ENCODE measurements around the gene UGP2. TPM values are rescaled to one million over a fixed set of nuclear protein-coding genes. Genes with fewer than 3 reads are reported as not detected.
"Not testable (repeated sequence)": the region's sequence is repeated elsewhere in the genome, so short reads cannot be mapped to it uniquely, and the experiment has no call there.

The UGP2 gene
- total RNA-seq, 1 donor from 2014 or later = 76.6 TPM

DNA sequence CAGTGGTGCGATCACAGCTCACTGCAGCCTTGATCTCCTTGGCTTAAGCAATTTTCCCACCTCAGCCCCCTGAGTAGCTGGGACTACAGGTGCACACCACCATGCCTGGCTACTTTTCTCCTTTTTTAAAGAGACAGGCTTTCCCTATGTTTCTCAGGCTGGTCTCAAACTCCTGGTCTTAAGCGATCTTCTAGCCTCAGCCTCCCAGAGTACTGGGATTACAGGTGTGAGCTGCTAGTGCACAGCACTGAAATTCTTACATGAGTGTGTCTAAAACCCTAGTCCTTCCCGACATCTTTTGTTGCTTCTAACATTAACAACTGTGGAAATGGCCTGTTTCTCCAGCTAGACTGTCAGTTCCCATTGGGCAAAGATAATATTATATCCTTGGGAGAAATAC is 2.9 kb downstream of the UGP2 start:
- no peak for DNase-seq (ENCODE audit: low spot score, unreplicated experiment)
- Mint-ChIP-seq H3K4me3 (ENCODE audit: low read depth) (peak overlapping the region; percentile 67), H3K9me3 (ENCODE audit: low read depth) (peaks cover 5% of the 10 kb centered on the region), H3K27me3 (no peaks in the 10 kb centered on the region), H3K27ac (peak overlapping the region; percentile 37), H3K36me3 (ENCODE audit: insufficient read depth) (no peaks in the 10 kb centered on the region), H3K4me1 (ENCODE audit: low read depth) (peaks cover 50% of the 10 kb centered on the region)
- TF ChIP-seq, protein P1, sequence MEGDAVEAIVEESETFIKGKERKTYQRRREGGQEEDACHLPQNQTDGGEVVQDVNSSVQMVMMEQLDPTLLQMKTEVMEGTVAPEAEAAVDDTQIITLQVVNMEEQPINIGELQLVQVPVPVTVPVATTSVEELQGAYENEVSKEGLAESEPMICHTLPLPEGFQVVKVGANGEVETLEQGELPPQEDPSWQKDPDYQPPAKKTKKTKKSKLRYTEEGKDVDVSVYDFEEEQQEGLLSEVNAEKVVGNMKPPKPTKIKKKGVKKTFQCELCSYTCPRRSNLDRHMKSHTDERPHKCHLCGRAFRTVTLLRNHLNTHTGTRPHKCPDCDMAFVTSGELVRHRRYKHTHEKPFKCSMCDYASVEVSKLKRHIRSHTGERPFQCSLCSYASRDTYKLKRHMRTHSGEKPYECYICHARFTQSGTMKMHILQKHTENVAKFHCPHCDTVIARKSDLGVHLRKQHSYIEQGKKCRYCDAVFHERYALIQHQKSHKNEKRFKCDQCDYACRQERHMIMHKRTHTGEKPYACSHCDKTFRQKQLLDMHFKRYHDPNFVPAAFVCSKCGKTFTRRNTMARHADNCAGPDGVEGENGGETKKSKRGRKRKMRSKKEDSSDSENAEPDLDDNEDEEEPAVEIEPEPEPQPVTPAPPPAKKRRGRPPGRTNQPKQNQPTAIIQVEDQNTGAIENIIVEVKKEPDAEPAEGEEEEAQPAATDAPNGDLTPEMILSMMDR (IDR thresholded peaks at IDR 0.05; ENCODE audit: unreplicated experiment) = no peak

DNA sequence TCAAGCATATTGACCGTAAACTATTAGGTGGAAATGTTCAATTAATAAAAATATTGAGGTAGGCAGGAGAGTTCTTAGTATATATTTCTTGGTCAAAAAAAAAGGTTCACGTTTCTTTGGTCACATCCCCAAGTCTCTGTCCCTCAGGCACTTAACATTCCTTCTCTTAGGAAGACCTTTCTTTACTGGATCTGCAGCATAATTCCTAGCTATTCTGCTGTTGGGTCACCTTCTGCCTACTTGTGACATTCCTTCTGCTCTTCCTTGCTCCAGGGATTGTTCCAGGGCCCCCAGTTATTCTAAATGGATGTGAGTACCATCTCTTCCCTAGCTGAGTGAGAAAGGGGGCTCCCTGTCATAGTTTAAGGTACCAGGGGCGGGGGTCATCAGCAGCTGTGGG is 4.2 kb downstream of the UGP2 start:
- H3K27me3 Mint-ChIP-seq = no peaks in the 10 kb centered on the region
- TF ChIP-seq, protein P1 (IDR thresholded peaks at IDR 0.05; ENCODE audit: unreplicated experiment) = no peak
- no peak for DNase-seq (ENCODE audit: low spot score, unreplicated experiment)
- peak overlapping the region; percentile 71 for H3K27ac Mint-ChIP-seq
- H3K9me3 Mint-ChIP-seq (ENCODE audit: low read depth) = peaks cover 5% of the 10 kb centered on the region
- H3K4me1 Mint-ChIP-seq (ENCODE audit: low read depth) = peaks cover 53% of the 10 kb centered on the region
- no peaks in the 10 kb centered on the region for H3K36me3 Mint-ChIP-seq (ENCODE audit: insufficient read depth)
- no peak overlapping the region for H3K4me3 Mint-ChIP-seq (ENCODE audit: low read depth)

DNA sequence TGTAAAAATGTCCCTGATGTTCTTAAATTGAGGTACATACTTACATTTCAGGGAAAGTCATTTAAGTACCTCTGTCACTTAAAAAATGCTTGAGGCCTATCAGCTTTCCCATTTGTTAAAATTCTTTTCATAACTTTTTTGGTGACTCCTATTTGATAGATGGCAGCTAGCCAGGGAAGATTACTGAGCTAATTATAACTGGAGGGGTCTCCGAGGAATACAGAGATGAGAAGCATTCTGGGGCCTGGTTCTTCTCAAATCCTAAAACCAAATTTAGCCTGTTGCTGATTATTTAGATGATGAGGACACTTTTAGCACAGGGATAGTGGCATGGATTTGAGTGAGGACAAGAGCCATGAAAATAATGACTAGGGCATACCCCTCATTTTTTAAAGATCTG is 4.8 kb downstream of the UGP2 start:
- Mint-ChIP-seq H3K27me3 (no peaks in the 10 kb centered on the region), H3K9me3 (ENCODE audit: low read depth) (peaks cover 5% of the 10 kb centered on the region), H3K36me3 (ENCODE audit: insufficient read depth) (no peaks in the 10 kb centered on the region), H3K4me1 (ENCODE audit: low read depth) (peaks cover 53% of the 10 kb centered on the region), H3K27ac (no peak overlapping the region), H3K4me3 (ENCODE audit: low read depth) (no peak overlapping the region)
- no peak for DNase-seq (ENCODE audit: low spot score, unreplicated experiment)
- TF ChIP-seq, protein P1 (IDR thresholded peaks at IDR 0.05; ENCODE audit: unreplicated experiment) = no peak

GRCh38 chr2:63847571-63847970 is 5.9 kb downstream of the UGP2 start:
- H3K9me3 Mint-ChIP-seq (ENCODE audit: low read depth); H3K27me3 Mint-ChIP-seq; H3K36me3 Mint-ChIP-seq (ENCODE audit: insufficient read depth); DNase-seq (ENCODE audit: low spot score, unreplicated experiment); H3K4me3 Mint-ChIP-seq (ENCODE audit: low read depth): not testable (repeated sequence)
- Mint-ChIP-seq H3K27ac (peak overlapping the region; percentile 53), H3K4me1 (ENCODE audit: low read depth) (peaks cover 53% of the 10 kb centered on the region)

DNA sequence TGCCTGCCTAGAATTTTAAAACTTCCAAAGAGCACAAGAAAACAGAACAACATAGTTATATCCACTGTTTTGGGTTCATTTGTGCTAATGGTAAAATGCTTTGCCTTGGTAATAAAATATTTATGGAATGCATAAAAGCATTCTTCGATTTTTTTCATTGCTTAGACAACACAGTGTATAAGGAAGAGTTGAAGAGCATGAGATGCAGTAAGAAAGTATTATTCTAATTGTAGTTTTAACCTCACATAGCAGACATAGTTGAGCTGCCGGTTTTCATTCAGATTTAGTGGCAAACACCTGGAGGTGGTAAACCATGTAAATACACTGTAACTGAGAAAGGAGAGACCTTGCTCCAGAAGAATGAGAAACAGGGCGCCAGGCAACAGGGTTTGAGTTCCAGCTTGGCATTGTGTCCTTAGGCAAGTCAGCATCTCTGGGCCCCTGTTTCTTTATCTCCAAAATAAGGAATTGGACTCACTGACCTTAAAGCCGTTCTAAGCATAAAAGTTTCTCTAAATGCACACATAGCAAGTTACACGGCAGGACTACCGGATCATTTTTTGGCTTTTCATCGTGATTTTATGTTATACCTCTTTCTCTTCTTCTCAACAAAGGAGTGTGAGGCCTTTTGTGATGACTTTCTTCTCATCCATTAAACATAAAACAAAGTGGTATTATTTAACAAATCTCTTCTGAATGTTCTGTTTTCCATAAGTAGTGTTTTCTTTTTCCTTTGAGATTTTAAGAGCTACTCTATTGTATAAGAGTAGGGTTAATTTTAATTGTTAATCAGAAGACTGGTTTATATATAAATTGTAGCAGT is 7.9 kb downstream of the UGP2 start:
- peaks cover 43% of the 10 kb centered on the region for H3K4me1 Mint-ChIP-seq (ENCODE audit: low read depth)
- H3K27me3 Mint-ChIP-seq = no peaks in the 10 kb centered on the region
- TF ChIP-seq, protein P1 (IDR thresholded peaks at IDR 0.05; ENCODE audit: unreplicated experiment) = no peak
- H3K36me3 Mint-ChIP-seq (ENCODE audit: insufficient read depth) = no peaks in the 10 kb centered on the region
- peak overlapping the region; percentile 9 for H3K4me3 Mint-ChIP-seq (ENCODE audit: low read depth)
- H3K27ac Mint-ChIP-seq = peak overlapping the region; percentile 42
- DNase-seq (ENCODE audit: low spot score, unreplicated experiment) = no peak
- H3K9me3 Mint-ChIP-seq (ENCODE audit: low read depth) = peaks cover 5% of the 10 kb centered on the region

GRCh38 chr2:63850204-63850571 is 8.5 kb downstream of the UGP2 start:
- no peaks in the 10 kb centered on the region for H3K36me3 Mint-ChIP-seq (ENCODE audit: insufficient read depth)
- H3K27ac Mint-ChIP-seq = no peak overlapping the region
- peaks cover 5% of the 10 kb centered on the region for H3K9me3 Mint-ChIP-seq (ENCODE audit: low read depth)
- no peaks in the 10 kb centered on the region for H3K27me3 Mint-ChIP-seq
- TF ChIP-seq, protein P1 (IDR thresholded peaks at IDR 0.05; ENCODE audit: unreplicated experiment) = no peak
- no peak overlapping the region for H3K4me3 Mint-ChIP-seq (ENCODE audit: low read depth)
- H3K4me1 Mint-ChIP-seq (ENCODE audit: low read depth) = peaks cover 41% of the 10 kb centered on the region
- DNase-seq (ENCODE audit: low spot score, unreplicated experiment) = no peak
